K562 (cell line): ENCODE measurements around the gene PEDS1. TPM values are rescaled to one million over a fixed set of nuclear protein-coding genes. Genes with fewer than 3 reads are reported as not detected.

ENCODE experiments used
- ADNP ChIP-seq: fragments of 200-800 bp; sonication (Bioruptor generic); IDR thresholded peaks from 2 replicates; pipeline ENCODE4 v1.6.1; 2016; ENCODE audit warnings: missing genetic modification characterization, missing compliant biosample characterization
- ATF7 ChIP-seq: fragments of 450-650 bp; IDR thresholded peaks from 2 replicates; pipeline ENCODE4 v1.7.1; 2014; ENCODE audit warnings: mild to moderate bottlenecking, moderate library complexity
- CBX3 ChIP-seq, 2 experiments: IDR thresholded peaks; 1 replicate in 1 of 2; 2 replicates in 1 of 2; pipeline ENCODE4 v1.6.1; 2012; ENCODE audit warnings: inconsistent platforms in 2 of 2, low read length in 2 of 2, borderline replicate concordance in 1 of 2, control low read depth in 1 of 2
- ETS2 ChIP-seq: IDR thresholded peaks from 2 replicates; pipeline ENCODE4 v1.6.1; 2016; ENCODE audit warnings: borderline replicate concordance, missing genetic modification characterization, mild to moderate bottlenecking, moderate library complexity, missing compliant biosample characterization; ENCODE audit not compliant: poor library complexity, severe bottlenecking
- GATAD2A ChIP-seq: fragments of 450-650 bp; IDR thresholded peaks from 2 replicates; pipeline ENCODE4 v1.6.1; 2017
- HOMEZ ChIP-seq: fragments of 250-450 bp; sonication (Bioruptor Pico); IDR thresholded peaks from 2 replicates; pipeline ENCODE4 v1.4.0; 2020; ENCODE audit warnings: mild to moderate bottlenecking, moderate library complexity
- KAT2B ChIP-seq: IDR thresholded peaks from one replicate; pipeline ENCODE4 v1.6.1; 2012; ENCODE audit warnings: low read depth, mild to moderate bottlenecking, control low read depth, inconsistent platforms, low read length, moderate library complexity
- KDM5B ChIP-seq: fragments of 200-600 bp; sonication (generic); IDR thresholded peaks from 2 replicates; pipeline ENCODE4 v1.6.1; 2012; ENCODE audit warnings: low read depth, mild to moderate bottlenecking, moderate library complexity, low read length, control low read depth, inconsistent platforms; ENCODE audit not compliant: insufficient replicate concordance
- NUFIP1 ChIP-seq: fragments of 450-650 bp; IDR thresholded peaks from 2 replicates; pipeline ENCODE4 v1.6.1; 2018; ENCODE audit not compliant: partially characterized antibody
- PCBP1 ChIP-seq: fragments of 200-400 bp; formaldehyde crosslinking; IDR thresholded peaks from 2 replicates; pipeline ENCODE4 v1.6.1; 2018; ENCODE audit warnings: mild to moderate bottlenecking, low read depth, low read length; ENCODE audit not compliant: poor library complexity, severe bottlenecking
- POLR3G ChIP-seq: IDR thresholded peaks from 2 replicates; pipeline ENCODE4 v1.6.1; 2011; ENCODE audit not compliant: insufficient read length, insufficient replicate concordance; ENCODE audit errors: extremely low read depth
- PRDM10 ChIP-seq: fragments of 450-650 bp; IDR thresholded peaks from 2 replicates; pipeline ENCODE4 v1.6.1; 2018; ENCODE audit not compliant: partially characterized antibody
- SMARCA4 ChIP-seq: fragments of 450-650 bp; IDR thresholded peaks from 2 replicates; pipeline ENCODE4 v1.6.1; 2016
- SREBF1 ChIP-seq: fragments of 150-350 bp; IDR thresholded peaks from 2 replicates; pipeline ENCODE4 v1.6.1; 2014; ENCODE audit warnings: antibody characterized with exemption, low read depth, low read length, borderline replicate concordance
- TAL1 ChIP-seq: fragments of 450-650 bp; IDR thresholded peaks from 2 replicates; pipeline ENCODE4 v1.6.1; 2016; ENCODE audit warnings: mild to moderate bottlenecking
- TCF3 ChIP-seq: sonication (generic); formaldehyde crosslinking; IDR thresholded peaks from 2 replicates; pipeline ENCODE4 v1.4.0; 2020; ENCODE audit warnings: mild to moderate bottlenecking, missing genetic modification reagents
- U2AF1 ChIP-seq: fragments of 200-400 bp; formaldehyde crosslinking; optimal IDR thresholded peaks from 2 replicates; pipeline ENCODE3; 2017; ENCODE audit warnings: mild to moderate bottlenecking, low read depth, low read length, moderate library complexity
- ZFP30 ChIP-seq: fragments of 250-450 bp; sonication (Bioruptor Pico); IDR thresholded peaks from 2 replicates; pipeline ENCODE4 v1.8.0; 2022; ENCODE audit warnings: moderate library complexity, mild to moderate bottlenecking, inconsistent platforms, borderline replicate concordance
- ZNF140 ChIP-seq: fragments of 250-450 bp; sonication (Bioruptor Pico); IDR thresholded peaks from 2 replicates; pipeline ENCODE4 v1.8.0; 2021; ENCODE audit warnings: moderate library complexity, mild to moderate bottlenecking, inconsistent platforms
- ZNF384 ChIP-seq: IDR thresholded peaks from 2 replicates; pipeline ENCODE4 v1.6.1; 2012; ENCODE audit warnings: low read depth, low read length, improper control_type of control experiment
- ZNF696 ChIP-seq: fragments of 250-450 bp; sonication (Bioruptor Pico); conservative IDR thresholded peaks from 2 replicates; pipeline ENCODE4 v1.4.0; 2020; ENCODE audit warnings: mild to moderate bottlenecking, moderate library complexity
- polyA plus RNA-seq, 8 experiments: library from polyadenylated mRNA; depleted of rRNA in 4 of 8; stranded (reverse) in 5 of 8; unstranded in 3 of 8; fragments of >200 nt; fragmentation: Nextera tagmentation in 2 of 8; fragmentation: Illumina TruSeq in 1 of 8; extraction: Ambion mirVana in 2 of 8; extraction: Trizol in 1 of 8; gene quantifications; 2 replicates each; pipeline versions ENCODE4 v1.2.1 to v1.2.3, GENCODE V29; 2011 to 2014; ENCODE audit warnings: inconsistent platforms in 1 of 8, missing spikeins in 1 of 8
- total RNA-seq, 7 experiments: library from RNA; depleted of rRNA in 6 of 7; stranded (reverse); fragments of >200 nt in 6 of 7; fragmentation: Illumina TruSeq in 2 of 7; extraction: Trizol in 2 of 7; gene quantifications; 2 replicates each; pipeline versions ENCODE4 v1.2.1 to v1.2.3, GENCODE V29; 2011 to 2021; ENCODE audit warnings: low replicate concordance in 1 of 7
- TF ChIP-seq, protein P1 (sequence below): fragments of 450-650 bp; IDR thresholded peaks from 2 replicates; pipeline ENCODE4 v1.6.1; 2017; ENCODE audit warnings: antibody characterized with exemption

The PEDS1 gene
- total and polyA plus RNA-seq, 9 of the 15 experiments (the other 6 are each of a cell fraction or from before 2014, with no cell fraction given): 2.9 to 38.5 (median 24.2) TPM

- TF ChIP-seq NUFIP1: no peak
- no peak for TF ChIP-seq GATAD2A
- TF ChIP-seq TCF3 (CRISPR knock-in tag): no peak
- no peak for TF ChIP-seq ZNF384
- TF ChIP-seq ADNP (tag): no peak
- 0 out of 2 replicates have a peak, but pooled peaks have one; percentile 8 for TF ChIP-seq TAL1
- no peak for TF ChIP-seq SREBF1
- TF ChIP-seq PRDM10: no peak
- peak; percentile 88 for TF ChIP-seq ATF7
- no peak for TF ChIP-seq ZNF140 (CRISPR knock-in tag)
- TF ChIP-seq ZFP30 (CRISPR knock-in tag): no peak
- TF ChIP-seq, protein P1, sequence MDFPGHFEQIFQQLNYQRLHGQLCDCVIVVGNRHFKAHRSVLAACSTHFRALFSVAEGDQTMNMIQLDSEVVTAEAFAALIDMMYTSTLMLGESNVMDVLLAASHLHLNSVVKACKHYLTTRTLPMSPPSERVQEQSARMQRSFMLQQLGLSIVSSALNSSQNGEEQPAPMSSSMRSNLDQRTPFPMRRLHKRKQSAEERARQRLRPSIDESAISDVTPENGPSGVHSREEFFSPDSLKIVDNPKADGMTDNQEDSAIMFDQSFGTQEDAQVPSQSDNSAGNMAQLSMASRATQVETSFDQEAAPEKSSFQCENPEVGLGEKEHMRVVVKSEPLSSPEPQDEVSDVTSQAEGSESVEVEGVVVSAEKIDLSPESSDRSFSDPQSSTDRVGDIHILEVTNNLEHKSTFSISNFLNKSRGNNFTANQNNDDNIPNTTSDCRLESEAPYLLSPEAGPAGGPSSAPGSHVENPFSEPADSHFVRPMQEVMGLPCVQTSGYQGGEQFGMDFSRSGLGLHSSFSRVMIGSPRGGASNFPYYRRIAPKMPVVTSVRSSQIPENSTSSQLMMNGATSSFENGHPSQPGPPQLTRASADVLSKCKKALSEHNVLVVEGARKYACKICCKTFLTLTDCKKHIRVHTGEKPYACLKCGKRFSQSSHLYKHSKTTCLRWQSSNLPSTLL: no peak
- no peak for TF ChIP-seq POLR3G
- no peak; a peak in 1 of 3 replicates for TF ChIP-seq CBX3 (IDR thresholded peaks at IDR 0.05; ENCODE audit: borderline replicate concordance in 1 of 2, low read length in 2 of 2)
- no peak for TF ChIP-seq ETS2 (tag)
- no peak for TF ChIP-seq KAT2B
- TF ChIP-seq ZNF696 (CRISPR knock-in tag): no peak
- no peak for TF ChIP-seq HOMEZ (CRISPR knock-in tag)
- TF ChIP-seq SMARCA4: peak; percentile 74; the same call in 1 of the 2 replicates
- no peak for TF ChIP-seq U2AF1
- no peak for TF ChIP-seq PCBP1
- no peak for TF ChIP-seq KDM5B
These were observed 39.1 kb upstream of the PEDS1 start (continued) for GRCh38 chr20:50192364-50193198.
